GM18870 (cell line): ENCODE results near the gene CSRP1.
"Not testable (repeated sequence)": the region's sequence is repeated elsewhere in the genome, so short reads cannot be mapped to it uniquely, and the experiment has no call there.

ENCODE experiments used
- ATAC-seq: cut with Tn5 transposase; IDR thresholded peaks from one replicate; pipeline ENCODE4 v1.9.1; 2021; ENCODE audit warnings: moderate library complexity; ENCODE audit not compliant: unreplicated experiment

The CSRP1 gene

DNA sequence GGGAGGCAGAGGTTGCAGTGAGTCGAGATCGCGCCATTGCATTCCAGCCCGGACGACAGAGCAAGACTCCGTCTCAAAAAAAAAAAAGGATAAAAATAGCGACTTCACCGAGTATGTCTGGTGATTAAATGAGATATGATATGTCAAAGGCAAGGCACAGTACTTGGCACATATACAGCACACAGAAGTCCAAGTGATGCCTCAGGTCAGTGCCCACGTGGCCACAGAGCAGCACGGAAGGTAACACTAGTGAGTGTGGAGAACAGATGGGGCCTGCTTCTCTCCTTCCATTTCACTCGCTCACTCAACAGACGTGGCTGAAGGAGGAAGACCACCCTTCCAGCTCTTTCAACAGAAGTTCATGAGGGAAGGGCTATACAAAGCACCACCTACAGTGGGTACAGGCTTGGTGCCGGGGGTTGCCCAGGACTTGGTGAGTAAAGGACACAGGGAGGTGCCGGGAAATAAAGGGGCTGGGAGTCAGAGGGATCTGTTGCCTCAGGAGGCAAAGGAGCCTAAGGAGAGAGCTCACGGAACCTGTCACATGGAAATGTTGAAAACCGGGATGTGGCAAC lies 8.9 kb downstream of the CSRP1 start:
- no peak for ATAC-seq

DNA sequence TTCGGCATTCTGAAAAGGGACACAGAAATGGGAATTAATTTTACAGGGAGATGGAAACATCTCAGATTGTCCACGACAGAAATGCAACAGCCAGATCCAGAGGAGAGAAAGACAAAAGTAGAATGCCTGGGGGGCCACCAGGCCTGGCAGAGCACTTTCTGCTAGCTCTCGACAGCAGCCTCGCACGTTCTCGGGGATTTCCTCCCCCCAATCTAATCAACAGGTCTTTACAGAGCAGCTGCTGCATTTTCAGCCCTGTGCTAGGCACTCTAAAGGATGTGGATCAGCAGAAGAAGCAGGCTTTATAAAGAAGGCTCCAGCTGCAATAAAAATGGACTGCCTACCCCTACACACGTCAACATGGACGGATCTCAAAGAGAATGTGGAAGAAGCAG lies 10.6 kb downstream of the CSRP1 start:
- no peak for ATAC-seq

DNA sequence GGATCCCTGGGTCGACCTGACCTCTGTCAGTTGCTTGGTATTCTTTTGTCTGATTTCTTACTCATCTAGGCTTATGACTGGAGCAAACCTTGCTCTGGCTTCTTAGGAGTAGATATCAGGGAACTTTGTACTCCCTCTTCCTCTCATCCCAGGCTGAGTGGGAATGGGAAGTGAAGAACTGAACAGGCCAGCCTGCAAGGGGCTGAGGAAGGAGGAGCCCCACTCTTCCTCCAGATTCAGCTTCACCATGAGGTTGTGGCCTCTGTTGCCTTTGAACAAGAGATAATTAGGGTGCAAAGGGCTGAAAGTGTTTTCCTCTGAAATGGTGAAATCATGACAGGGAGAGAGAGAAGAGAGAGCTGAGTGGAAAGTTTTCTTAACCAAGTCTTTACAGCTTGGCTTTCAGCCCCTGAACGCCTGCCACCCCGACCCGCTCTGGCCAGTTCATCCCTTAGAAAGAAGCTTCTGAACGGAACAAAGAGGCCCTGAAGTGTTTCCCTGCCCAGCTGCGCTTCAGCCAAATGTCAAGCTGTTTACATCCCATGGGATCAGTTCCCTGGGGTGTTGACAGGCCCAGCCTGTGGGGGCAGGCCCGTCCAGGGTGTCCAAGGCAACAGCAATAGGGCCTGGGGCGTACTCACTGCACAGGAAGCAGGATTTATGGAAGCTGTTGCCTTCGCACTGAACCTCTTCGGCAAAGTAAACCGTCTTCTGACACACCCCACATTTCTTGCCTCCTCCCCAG lies 11.2 kb downstream of the CSRP1 start:
- ATAC-seq, result no peak

DNA sequence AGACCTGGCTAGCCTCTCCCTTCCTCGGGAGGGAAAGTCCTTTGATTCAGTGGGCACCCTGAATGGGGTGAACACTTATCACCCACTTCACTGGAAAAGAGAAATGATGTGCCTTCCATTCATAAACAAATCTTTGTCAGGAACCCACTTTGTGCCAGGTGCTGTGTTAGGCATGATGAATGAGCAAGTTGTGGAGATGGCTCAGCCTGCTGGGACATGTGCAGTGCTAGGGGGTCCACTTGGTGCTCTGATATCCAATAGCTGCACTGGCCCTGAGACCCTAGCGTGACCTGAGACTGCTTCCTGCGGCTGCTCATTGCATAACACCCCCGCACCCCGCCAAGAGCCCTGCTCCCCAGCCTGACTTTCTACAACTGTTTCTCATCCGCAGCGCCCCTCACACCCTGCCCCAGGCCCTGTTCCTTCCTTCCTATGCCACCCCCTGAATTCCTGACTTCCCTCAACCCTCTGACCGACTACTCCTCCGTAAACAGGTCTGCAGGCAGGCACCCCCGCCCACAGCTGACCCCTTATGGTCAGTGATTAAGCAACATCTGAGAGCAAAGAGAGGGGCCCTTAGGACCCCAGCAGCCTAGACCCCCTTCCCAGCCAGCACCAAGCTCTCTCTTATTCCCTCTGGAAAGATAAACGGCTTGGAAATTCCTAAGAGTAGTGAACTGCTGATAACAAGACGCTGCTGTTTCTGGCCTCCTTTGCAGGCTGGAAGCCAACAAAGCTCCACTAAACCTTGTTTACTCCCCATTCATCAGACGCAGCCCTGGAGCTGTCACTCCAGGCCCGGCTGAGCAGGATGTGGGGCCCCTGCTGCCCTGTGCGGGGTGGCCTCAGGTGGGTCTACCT lies 12.9 kb downstream of the CSRP1 start:
- no peak for ATAC-seq

DNA sequence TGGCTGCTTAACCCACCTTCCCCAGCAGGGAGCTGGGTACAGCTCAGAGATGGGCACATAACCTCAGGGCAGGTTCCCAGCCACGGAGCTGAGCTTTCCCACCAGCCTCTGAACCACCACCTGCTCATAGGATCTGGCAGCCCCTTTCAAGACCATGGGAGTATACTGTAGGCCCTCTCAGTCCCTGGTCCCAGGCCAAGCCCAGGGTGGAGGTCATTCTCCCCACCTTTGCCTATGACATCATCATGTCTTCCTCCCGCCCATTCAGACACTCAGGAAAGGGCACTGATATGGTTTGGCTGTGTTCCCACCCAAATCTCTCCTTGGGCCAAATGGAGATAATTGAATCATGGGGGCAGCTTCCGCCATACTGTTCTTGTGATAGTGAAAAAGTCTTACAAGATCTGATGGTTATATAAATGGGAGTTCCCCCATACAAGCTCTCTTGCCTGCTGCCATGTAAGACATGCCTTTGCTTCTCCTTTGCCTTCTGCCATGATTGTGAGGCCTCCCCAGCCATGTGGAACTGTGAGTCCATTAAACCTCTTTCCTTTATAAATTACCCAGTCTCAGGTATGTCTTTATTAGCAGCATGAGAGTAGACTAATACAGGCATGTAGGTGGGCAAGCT lies 13.8 kb downstream of the CSRP1 start:
- not testable (repeated sequence) for ATAC-seq

DNA sequence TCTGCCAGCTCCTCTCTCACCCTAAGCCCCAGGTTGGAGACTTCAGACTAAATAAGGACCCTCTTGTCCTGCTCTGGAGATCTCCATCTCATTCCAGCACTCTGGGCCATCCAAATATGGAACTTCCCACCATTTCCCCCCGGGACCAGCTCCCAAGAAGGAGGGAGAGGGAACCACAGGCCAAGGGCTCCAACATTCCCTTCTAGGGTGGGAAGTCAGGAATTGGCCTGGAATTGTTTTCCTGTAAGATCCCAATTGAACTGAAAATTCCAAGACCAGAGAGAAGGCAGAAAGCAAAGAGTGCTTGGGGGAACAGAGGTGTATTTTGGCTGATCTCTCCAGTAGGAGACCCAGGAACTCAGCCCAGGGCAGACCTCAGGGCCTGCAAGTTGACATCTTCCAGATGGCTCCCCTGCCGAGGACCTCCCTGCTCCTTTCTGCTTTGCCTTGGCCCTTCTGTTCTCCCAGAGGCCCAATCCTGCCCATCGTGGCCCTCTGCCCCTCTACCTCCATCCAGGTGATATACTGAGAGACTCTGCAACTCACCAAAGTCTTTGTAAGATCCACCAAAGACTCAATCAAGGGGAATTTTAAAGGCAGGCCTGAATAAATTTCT lies 14.9 kb downstream of the CSRP1 start:
- no peak for ATAC-seq

DNA sequence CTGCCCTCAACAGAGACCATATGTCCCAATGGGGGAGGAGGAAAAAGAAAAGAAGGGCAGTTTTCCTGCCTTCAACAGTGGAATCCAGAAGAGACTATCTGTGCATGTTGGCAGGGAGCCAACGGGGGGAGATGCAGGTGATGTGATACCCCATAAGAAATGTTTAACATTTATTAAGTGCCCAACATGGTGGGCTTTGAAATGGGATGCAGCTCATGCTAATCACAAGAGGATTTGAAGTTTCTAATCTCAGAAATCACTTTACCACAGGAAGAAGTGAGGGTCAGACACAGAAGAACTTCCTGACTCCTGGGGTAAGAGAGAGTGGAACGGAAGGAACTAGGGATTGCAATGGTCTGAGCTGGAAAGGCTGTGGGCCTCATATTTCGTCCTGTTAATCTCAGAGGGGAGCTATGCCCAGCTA lies 16.2 kb downstream of the CSRP1 start:
- ATAC-seq, result no peak

DNA sequence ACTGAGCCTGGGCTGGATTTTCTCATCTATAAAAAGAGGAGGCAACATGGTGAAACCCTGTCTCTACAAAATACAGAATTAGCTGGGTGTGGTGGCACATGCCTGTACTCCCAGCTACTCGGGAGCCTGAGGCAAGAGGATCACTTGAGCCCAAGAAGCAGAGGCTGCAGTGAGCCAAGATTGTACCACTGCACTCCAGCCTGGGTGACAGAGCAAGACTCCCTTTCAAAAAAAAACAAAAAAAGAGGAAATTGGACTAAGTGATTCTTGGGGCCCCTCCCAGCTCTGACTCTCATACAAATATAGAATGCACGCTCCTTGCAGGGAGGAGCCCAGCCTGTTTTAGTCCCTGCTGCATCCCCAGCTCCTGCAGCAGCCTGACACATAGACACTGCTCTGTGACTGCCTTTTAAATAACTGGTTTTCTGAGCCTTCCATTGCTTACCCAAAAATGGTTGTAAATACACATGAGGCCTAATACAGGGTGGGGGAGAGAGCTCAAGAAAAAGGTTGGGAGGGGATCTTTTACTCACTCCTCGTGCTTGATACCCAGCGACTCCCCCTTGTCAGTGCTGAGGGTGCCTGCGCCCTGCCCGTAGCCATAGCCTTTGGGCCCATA lies 17.2 kb downstream of the CSRP1 start:
- ATAC-seq, result no peak

DNA sequence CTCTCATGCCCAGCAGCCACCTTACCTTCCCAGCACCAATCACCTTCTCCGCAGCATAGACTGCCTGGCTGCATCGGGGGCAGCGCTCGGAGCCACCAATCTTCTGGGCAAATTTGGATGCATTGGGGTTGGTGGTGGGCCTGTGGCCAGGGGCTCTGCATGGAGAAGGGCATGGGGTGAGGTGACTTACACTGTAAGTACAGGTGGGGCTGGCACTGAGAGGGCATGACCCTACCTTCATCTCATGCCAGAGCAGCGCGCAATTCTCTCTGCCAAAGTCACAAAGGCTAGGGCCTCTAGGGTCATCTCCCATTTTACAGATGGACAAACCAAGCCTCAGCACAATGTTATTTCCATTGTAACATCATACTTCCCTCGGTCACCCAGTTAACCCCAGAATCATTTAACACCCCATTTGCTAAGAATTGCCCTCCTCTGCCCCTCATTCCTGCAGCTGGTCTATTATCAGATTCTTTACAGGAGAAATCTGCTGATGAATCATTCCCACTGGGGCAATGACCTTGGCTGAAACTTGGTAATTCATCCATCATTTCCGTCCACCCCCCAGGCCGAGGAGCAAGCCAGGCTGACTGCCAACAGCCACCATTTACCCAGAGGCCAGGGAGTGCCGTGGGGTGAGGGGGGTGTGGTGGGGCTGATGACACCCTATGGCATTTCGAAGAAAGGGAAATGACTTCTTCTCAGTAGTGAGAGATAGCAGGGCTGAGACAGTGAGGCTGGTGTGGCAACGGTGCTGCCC lies 17.9 kb downstream of the CSRP1 start:
- no peak for ATAC-seq

DNA sequence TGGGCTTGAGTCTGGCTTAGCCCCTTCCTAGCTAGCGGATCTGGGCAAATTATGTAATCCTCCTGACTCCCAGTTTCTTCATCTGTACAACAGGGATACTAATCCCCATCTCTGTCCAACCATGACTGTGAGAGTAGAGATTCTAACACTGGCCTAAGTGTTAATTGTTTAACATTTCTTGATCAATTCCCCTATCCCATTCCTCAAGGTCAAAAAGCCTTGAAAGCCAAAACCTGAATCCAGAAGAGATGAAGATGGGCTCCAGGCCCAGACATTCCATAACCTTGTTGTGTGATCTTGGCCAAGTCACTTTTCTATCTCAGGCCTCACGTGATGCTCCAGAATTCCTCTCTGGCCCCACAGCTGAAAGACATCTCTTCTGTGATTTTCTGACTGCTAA lies 19.2 kb downstream of the CSRP1 start:
- no peak for ATAC-seq

DNA sequence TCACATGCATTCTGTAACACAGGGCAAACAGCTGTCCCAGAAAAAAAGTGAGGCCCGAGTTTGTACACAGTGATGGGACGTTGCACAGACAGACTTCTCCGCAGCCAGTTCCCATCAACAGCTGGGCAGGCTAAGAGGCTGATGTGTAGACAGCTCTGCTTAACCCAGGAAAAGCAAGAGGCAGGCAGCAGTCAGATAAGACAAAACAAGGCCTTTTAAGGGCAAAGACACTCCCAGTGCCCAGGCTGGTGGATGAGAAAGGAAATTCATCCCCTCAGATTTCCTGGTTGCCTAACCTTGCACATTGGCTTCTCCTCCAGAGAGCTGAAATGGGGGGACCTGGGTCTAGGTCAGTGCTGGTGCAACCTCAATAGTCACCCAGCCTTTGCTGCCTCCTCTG lies 20.7 kb downstream of the CSRP1 start:
- ATAC-seq, result no peak

DNA sequence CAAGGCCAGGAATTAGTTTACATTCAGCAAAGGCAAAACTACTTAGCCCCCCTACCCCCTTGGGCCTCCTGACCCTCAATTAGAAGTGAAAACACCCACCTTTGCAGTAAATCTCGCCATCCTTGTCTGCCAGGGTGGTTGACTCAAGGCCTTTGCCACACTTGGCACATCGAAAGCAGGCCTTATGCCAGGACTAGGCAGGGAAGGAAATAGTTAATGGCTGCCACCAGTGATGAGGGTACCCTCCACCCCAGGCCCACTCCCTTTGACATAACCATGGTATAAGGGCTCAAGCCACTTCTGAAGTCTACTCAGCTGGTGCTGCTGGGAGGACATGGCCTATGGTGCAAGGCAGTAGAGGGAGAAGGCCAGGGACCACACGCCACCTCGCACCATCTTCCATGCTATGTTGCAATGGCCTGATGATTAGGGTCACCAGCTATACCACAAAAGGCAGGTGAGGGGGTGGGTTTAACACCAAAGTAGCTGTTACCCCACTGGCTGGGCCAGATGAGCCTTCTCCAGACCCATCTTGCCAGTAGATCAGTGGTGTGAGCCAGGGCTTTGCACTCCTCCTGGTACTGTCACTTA lies 21.6 kb downstream of the CSRP1 start:
- no peak for ATAC-seq

DNA sequence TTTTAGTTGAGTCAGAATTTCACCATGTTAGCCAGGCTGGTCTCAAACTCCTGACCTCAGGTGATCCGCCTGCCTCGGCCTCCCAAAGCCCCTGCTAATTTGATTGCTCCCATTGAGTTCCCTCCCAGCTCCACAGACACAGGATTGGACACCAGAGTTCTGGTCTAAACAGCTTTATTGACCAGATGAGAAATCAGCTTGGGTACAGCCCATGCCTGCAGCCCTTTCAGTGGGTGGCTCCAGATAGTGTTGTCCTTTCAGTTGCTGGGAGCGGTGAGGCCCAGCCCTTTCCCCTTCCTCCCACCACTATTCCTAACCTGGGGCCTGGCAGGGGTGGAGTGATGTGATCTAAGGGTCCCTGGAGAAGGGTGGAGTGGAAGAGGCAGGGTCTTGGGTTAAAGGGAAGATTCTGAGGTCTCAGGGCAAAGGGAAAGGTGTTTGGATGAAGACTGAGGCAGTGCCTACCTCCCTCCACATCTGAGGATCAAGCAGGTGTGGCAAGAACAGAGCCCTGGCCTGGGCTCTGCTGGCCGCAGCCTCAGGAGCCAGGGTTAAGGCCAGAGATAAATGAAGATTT lies 23.5 kb downstream of the CSRP1 start:
- no peak for ATAC-seq

DNA sequence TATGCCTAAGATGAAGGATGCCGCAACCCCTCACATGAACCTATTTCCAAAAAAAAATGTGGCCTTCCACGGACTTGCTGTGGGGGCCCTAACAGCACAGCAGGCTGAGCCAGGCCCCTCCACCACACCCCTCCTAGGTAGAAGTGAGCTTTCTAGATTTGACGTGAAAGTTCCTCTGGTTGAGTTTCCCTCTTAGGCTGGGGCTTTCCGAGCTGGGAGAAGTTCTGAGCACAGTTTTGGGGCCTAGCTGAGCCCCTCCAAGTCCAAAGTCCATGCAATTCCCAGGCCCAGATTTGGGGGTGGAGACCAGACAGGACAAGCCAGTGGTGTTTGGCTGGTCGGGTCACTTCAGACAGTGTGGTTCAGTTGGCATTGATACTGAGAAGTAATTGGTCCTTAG lies 24.2 kb downstream of the CSRP1 start:
- ATAC-seq, result peak; percentile 36

DNA sequence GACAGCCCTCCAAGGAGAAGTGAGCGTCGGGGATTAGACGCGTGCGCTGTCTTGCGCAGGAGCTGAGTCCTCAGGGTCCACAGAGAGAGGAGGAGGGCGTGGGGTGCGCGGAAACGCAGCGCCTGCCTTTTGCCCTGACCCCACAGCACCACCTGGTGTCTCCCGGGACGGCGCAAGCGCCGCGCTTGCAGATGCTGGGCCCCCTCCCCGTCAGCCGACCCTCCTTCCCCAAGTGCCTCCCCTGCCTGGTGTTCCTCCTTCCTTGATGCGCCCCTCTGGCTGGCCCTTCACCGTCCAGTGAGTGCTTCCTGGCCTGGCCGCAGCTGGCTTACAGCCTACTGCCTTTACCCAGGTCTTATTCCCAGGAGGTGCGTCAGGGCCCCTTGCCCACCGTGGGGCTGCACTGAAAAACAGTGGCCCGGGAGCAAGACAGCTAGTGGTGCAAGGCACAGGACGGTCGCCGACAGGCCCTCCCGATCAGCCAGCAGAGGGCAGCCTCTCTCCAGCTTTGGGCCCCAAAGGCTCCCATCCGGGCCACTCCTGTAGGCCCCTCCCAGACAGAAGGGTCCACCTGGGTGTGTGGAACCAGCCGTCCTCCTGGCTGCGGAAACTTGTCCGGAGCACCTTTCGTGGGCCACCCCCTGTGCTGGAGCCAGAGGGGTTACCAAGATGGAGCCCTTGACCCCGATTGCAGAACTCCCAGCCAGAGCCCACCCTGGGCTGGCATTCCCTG lies 25.0 kb downstream of the CSRP1 start:
- peak; percentile 38 for ATAC-seq

DNA sequence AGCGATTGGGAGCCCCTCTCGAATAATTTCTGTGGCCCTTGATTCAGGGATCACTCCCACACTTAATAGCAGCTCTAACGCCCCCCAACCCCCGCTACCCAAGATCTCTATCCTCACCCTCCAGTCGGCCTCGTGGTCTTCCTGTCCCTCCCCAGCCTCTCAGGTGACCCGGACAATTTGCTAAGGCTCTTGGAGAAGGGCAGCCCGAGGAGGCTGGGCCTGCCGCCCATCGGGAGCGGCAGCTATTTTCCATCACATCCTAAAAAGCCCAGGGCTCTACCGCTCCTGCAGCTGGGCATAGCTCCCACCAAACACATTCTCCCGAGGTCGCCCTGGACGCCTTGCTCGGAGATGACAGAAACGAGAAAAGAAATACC lies 25.9 kb downstream of the CSRP1 start:
- ATAC-seq, result no peak

DNA sequence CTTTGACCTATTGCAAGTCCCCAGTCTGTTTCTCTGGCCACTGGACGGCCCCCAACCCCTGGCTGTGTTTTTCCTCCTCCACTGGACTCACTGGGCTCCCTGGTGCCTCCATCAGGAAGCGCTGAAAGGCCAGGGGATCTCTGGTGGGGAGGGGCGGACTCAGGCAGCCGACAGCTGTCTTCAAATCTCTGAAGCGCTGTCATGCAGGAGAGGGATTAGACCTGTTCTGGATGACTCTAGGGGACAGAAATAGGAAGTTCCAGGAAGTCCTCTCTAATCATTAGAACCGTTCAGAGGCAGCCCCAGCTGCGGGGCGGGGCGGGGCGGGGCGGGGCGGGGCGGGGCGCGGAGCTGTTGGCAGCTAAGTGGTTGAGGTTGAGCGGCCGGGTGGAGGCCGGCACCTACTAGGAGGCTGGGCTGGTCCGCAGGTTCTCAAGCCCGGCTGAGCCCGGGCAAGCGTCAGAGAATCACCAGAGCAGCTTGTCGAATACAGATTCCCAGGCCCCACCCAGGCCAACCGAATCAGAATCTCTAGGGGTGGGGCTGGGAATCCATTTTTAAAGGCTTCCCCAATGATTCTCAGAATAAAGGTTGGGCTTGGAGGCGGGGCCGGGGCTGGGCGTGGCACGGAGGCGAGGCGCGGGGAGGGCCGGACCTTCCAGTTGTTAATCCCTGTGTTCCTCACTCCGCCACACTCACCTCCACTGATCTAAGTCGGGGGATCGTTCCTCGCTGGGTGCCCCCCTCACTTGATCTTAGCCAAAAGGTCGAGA lies 26.5 kb downstream of the CSRP1 start:
- ATAC-seq, result peak; percentile 39
